Right lung (tissue), 10 donors: ENCODE measurements around the gene USP6NL. TPM values are rescaled to one million over a fixed set of nuclear protein-coding genes. Genes with fewer than 3 reads are reported as not detected.
A peak's percentile ranks its signal among the peaks of the same experiment; 100 is the strongest.
"Not testable (repeated sequence)": the region's sequence is repeated elsewhere in the genome, so short reads cannot be mapped to it uniquely, and the experiment has no call there.

Experiments
- DNase-seq, 2 donors: peaks; one replicate each; pipeline ENCODE4 v3.0.0-alpha.2; 2013
- long read RNA-seq, 8 donors: transcript quantifications; one replicate each; lab custom pipeline, GENCODE V29; 2026
- polyA plus RNA-seq, 5 donors: library from polyadenylated mRNA; unstranded; fragments of 120-200 nt; gene quantifications; one replicate each; pipeline versions ENCODE4 v1.2.1 to v1.2.3, GENCODE V29; 2013; ENCODE audit warnings: inconsistent platforms in 1 of 5, low replicate concordance in 1 of 5; ENCODE audit not compliant: insufficient read length in 5 of 5, insufficient read depth in 1 of 5

The USP6NL gene
- polyA plus RNA-seq = 10 to 100 TPM; 19.2 to 26.9 (median 24.9) TPM
- long read RNA-seq, donor 1, full-length matches to known transcripts = 10 of 10 reads
- long read RNA-seq, donor 1, partial matches to known transcripts = 0 of 10 reads
- long read RNA-seq, donor 1, other reads (novel, unspliced or antisense) = 0 of 10 reads
- long read RNA-seq, donor 2, partial matches to known transcripts = 0 of 1 reads
- long read RNA-seq, donor 2, other reads (novel, unspliced or antisense) = 0 of 1 reads
- long read RNA-seq, donor 3, full-length matches to known transcripts = 4 of 4 reads
- long read RNA-seq, donor 3, partial matches to known transcripts = 0 of 4 reads
- long read RNA-seq, donor 3, other reads (novel, unspliced or antisense) = 0 of 4 reads
- long read RNA-seq, donor 4, full-length matches to known transcripts = 3 of 3 reads
- long read RNA-seq, donor 4, partial matches to known transcripts = 0 of 3 reads
- long read RNA-seq, donor 4, other reads (novel, unspliced or antisense) = 0 of 3 reads
- long read RNA-seq, donor 5, full-length matches to known transcripts = 4 of 4 reads
- long read RNA-seq, donor 5, partial matches to known transcripts = 0 of 4 reads
- long read RNA-seq, donor 5, other reads (novel, unspliced or antisense) = 0 of 4 reads
- long read RNA-seq, donor 6, full-length matches to known transcripts = 2 of 2 reads
- long read RNA-seq, donor 6, partial matches to known transcripts = 0 of 2 reads
- long read RNA-seq, donor 6, other reads (novel, unspliced or antisense) = 0 of 2 reads
- long read RNA-seq, donor 7, full-length matches to known transcripts = 9 of 9 reads
- long read RNA-seq, donor 7, partial matches to known transcripts = 0 of 9 reads
- long read RNA-seq, donor 7, other reads (novel, unspliced or antisense) = 0 of 9 reads
- long read RNA-seq, donor 8, full-length matches to known transcripts = 4 of 4 reads
- long read RNA-seq, donor 8, partial matches to known transcripts = 0 of 4 reads
- long read RNA-seq, donor 8, other reads (novel, unspliced or antisense) = 0 of 4 reads

- DNase-seq = peak; percentile 87 to 89
Measured at GRCh38 chr10:11611248-11612020, at the start of gene USP6NL. Gene USP6NL, minus strand, starts transcription at chr10:11611650. Its CDS starts 14,016 bp downstream, at chr10:11597634.

- no peak for DNase-seq
Measured at GRCh38 chr10:11658801-11659368, 47.4 kb upstream of the USP6NL start.

DNA sequence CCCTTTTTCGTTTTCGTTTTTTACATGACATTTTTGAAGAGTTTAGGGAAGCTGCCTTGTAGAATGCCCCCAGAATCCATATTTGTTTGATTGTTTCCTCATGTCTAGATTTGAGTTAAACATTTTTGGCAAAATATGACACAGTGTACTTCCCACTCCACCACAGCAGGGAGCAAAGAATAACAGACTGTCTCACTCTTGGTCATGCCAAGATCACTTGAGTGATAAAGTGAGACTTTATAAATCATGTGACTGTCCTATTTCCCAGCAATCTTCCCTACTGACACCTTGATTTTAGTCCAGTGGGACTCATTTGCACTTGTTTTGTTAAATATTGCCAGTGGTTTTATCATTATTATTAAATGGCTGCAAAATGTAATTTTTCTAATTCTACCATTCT lies 44.4 kb upstream of the USP6NL start:
- DNase-seq = no peak

- no peak for DNase-seq
Measured at GRCh38 chr10:11654659-11655058, 43.2 kb upstream of the USP6NL start.

- no peak for DNase-seq
Measured at GRCh38 chr10:11653758-11654471, 42.5 kb upstream of the USP6NL start.

DNA sequence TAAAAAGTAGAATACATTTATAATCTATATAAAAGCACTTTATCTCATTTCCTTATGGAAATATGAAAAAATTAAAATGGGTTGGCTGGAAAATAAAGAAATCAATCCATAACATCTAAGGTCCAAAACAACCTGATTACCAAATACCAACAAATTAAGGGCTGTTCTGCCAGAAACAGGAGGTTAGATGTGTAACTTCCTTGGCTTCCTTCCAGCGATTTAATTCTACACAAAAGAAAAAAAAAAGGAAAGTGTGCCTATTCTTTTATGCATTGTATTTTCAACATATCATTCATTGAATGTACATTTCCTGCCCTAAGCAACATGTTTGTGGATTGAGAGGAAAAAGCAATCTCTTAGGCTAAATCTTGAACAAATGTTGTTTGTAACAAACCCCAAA lies 36.2 kb upstream of the USP6NL start:
- no peak for DNase-seq

DNA sequence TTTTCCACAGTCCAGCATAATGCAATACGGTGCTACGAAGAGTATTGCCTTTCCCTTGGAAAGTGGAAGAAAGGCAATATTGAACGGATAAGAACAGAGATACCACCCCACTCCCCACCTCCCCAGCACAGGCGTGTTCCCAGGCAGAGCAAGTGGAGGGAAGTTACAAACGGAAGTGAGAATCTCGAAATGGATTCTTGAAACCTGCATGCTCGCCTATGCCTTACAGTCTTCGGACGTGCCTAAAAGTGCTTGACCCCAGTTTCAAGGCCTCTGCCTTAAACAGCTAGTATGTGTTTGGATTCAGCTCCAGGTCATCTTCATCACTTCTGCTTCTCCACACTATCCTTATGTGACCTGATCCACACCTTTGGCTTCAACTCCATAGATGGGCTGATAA lies 35.0 kb upstream of the USP6NL start:
- DNase-seq = no peak

DNA sequence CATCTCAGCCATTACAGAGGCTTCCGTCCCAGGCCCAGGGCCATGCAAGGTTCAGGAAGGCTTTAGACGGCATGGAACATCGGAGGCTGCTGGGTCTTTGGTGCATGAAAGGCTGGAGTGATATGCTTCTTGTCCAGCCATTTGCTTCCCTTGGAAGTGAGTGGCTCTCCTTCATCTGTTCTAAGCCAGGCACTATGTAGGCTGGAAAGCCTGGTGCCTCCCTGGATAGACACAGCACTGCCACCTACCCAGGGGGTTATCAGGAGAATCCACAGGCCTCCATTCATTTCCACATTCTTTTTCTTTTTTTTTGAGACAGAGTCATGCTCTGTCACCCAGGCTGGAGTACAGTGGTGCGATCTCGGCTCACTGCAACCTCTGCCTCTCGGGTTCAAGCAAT lies 31.6 kb upstream of the USP6NL start:
- DNase-seq = no peak

GRCh38 chr10:11642566-11642965 lies 31.1 kb upstream of the USP6NL start:
- DNase-seq = no peak

GRCh38 chr10:11639849-11640764 lies 28.7 kb upstream of the USP6NL start:
- peak; percentile 24 to 35 for DNase-seq

DNA sequence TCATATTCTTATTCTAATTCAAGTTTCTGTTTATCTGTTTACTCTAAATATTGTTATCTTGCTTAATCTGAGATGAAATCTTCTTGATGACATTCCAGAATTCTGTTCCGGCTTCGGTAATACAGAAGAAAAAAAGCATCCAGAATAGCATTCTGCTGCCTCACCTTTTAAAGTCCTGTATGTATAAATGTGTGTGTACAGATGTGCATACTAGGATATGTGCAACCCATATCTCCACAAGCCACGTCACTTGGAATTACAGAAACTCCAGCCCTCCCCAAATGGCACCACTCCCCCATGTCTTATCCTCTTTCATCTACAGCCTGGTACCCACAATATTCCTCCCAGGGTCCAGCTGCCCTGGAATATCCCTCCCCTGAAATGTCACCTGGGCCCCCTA lies 27.9 kb upstream of the USP6NL start:
- no peak for DNase-seq

DNA sequence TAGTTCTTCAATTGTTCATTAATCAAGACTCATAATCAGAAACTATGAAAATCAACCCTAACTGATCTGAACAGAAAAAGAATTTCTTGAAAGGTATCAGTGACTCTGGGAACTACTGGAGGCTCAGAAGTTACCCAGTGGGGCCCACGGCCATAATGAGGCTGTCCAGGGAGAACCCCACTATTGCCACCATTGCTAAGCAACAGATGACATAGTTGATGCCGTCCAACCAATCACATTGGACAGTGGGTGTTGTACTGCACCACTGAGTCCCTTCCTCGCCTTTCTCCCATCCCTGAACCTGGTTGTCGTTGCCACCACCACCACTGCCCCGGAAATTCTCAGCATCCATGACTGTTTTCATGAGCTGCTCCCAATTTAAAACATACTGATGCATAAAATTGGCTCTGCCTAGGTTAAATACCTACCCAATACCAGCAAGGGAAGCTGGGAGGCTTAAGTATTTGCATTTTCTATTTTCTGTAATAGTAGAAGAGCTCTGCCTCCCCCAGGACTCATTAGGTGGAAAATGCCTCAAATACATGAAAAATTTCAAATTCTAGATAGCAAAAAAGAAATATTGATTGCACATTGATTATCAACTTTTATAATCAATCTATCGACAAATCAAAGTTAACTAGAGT lies 26.7 kb upstream of the USP6NL start:
- DNase-seq = no peak

- DNase-seq = no peak
Measured at GRCh38 chr10:11636697-11637303, 25.4 kb upstream of the USP6NL start.

DNA sequence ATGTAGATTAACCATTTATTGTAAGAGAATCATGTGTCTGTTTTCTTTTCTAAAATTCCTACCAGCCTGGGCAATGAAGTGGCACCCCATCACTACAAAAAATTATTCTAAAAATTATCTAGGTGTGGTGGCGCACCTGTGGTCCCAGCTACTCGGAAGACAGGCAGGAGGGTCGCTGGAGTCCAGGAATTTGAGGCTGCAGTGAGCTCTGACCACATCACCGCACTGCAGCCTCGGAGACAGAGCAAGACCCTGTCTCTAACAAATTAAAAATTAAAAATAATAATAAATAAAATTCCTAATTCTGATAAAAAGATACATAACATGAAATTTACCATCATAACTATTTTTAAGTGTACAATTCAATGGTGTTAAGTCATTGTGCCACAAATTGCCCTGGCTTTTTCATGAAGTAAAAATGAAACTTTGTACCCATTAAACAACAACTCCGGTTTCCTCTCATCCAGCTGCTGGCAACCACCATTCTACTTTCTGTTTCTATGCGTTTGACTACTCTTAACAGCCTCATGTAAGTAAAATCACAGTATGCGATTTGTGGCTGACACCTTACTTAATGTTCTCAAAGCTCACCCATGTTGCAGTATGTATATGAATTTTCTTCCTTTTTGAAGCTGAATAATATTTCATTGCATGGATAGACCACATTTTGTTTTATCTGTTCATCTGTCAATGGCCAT lies 20.6 kb upstream of the USP6NL start:
- no peak for DNase-seq

- no peak for DNase-seq
Measured at GRCh38 chr10:11631291-11631690, 19.8 kb upstream of the USP6NL start.

- no peak for DNase-seq
Measured at GRCh38 chr10:11629731-11630130, 18.3 kb upstream of the USP6NL start.

- DNase-seq = not testable (repeated sequence)
Measured at GRCh38 chr10:11627941-11628340, 16.5 kb upstream of the USP6NL start.

GRCh38 chr10:11626071-11626470 lies 14.6 kb upstream of the USP6NL start:
- no peak for DNase-seq
